Stimulated activated CD4-positive, alpha-beta T cell treated with anti-CD3 and anti-CD28 coated beads, TNF-alpha, amount 100 ng/mL, for 1 hour (primary cell): Measurements from ENCODE around the gene RAG1.

ENCODE experiments used
- DNase-seq, 3 donors: peaks; one replicate each; pipeline ENCODE4 v3.0.0-alpha.2; 2020; ENCODE audit warnings: low read depth in 3 of 3, low spot score in 1 of 3

RAG1 gene

GRCh38 chr11:36627006-36627405 lies 59.2 kb downstream of the RAG1 start:
- no peak for DNase-seq

- no peak for DNase-seq
These were observed 59.7 kb downstream of the RAG1 start for GRCh38 chr11:36627471-36627870.

- DNase-seq, result no peak
These were observed 60.3 kb downstream of the RAG1 start for GRCh38 chr11:36628141-36628540.

- DNase-seq, result no peak
These were observed 61.0 kb downstream of the RAG1 start for GRCh38 chr11:36628765-36629244.
